ENCODE results near the gene FOXO1. TPM values are rescaled to one million over a fixed set of nuclear protein-coding genes. Genes with fewer than 3 reads are reported as not detected.
A peak's percentile ranks its signal among the peaks of the same experiment; 100 is the strongest.

FOXO1 gene
- total RNA-seq, 3 donors from 2014 or later = 28.7 to 34.1 (median 30.5) TPM

DNA sequence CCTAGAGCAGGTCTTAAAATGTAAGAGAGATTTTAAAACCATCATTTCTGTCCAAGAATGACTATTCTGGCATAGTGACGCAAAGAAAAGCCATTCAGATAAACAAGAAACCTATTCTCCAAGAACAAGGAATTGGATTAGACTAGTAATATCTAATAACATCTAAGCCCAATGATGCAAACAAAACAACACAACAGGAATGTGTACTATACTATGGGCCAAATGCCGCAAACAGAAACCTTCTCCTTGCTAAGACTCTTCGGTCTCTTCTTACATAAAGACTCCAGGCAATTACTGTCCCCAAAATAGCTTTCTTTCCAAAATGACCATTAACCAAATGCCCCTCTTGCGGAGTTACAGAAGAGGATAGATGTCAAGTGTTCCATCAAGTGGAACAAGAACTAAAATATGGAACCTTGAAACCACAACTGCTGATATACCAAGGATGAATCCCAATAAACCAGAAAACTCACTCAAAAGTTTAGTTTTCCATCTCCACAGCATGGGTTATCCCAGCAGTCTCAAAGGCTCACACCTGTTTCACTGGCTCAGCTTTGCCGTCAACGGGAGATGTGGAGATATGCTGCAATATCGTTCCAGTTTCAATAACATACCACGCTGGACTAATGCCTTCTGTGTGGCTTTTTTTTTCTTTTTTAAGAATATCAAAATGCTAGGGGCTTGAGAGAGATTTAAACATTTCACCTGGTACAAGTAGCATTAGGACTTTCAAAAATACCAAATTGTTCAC, 76.2 kb downstream of the FOXO1 start:
- intact Hi-C loops (cut with DNase I, micrococcal nuclease) = no loop called here
- no peak for DNase-seq
- Histone ChIP-seq H3K4me3 (no peak overlapping the region), H3K36me3 (ENCODE audit: low read depth) (no peaks in the 10 kb centered on the region), H3K9me3 (no peaks in the 10 kb centered on the region), H3K4me1 (ENCODE audit: low read depth) (peaks cover 13% of the 10 kb centered on the region)
- ATAC-seq = no peak
- TF ChIP-seq CTCF (IDR thresholded peaks at IDR 0.05) = no peak

DNA sequence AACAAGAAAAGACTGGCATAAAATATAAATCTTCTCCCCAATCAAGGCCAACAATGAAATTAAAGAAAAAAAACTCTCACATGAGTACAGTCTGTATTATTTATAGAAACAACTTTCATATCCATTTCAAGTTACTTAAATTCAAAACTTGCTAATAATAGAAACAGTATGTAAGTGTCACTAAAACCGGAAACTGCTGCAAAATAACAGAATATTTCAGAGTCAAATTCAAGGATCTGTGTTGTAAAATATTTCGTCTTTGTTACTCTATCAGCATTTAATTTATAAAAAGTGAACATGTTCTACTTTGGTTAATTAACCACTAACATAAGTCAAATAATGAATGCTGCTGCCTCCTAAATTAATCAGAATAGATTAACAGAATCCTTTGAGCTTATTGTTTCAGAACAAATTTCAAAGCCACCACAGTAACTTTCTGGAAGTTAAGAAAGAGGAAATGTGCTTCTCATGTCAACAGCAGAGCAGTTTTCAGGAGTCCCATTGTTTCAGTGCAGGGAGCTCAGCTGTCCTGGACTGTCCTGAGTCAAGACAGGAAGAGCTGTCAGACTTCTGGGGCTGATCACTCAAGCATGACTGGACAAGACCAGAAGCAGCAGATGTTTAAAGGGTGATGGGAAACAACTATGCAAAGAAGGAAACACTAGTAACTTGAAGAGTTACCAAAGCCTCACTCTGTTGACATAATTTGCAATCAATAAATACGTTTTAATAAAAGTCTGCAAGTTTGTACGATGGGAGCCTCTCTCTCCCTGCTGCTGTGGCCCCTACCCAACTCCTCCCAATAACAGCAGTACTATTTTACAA, 76.9 kb downstream of the FOXO1 start:
- DNase-seq (peak in 1 of 3 donors; percentile 31), ATAC-seq (peak; percentile 79)
- Histone ChIP-seq H3K9me3 (no peaks in the 10 kb centered on the region), H3K4me1 (ENCODE audit: low read depth) (peaks cover 13% of the 10 kb centered on the region), H3K4me3 (no peak overlapping the region), H3K36me3 (ENCODE audit: low read depth) (no peaks in the 10 kb centered on the region)
- no peak for TF ChIP-seq CTCF (IDR thresholded peaks at IDR 0.05)
- intact Hi-C loops (cut with DNase I, micrococcal nuclease) = no loop called here

- Histone ChIP-seq H3K9me3 (peaks cover 6% of the 10 kb centered on the region), H3K4me3 (no peak overlapping the region), H3K4me1 (ENCODE audit: low read depth) (peaks cover 13% of the 10 kb centered on the region), H3K36me3 (ENCODE audit: low read depth) (no peaks in the 10 kb centered on the region)
- ATAC-seq (no peak), DNase-seq (no peak)
- TF ChIP-seq CTCF (IDR thresholded peaks at IDR 0.05) = no peak
- intact Hi-C loops (cut with DNase I, micrococcal nuclease) = no loop called here
Measured at GRCh38 chr13:40588101-40588500, 78.3 kb downstream of the FOXO1 start.

DNA sequence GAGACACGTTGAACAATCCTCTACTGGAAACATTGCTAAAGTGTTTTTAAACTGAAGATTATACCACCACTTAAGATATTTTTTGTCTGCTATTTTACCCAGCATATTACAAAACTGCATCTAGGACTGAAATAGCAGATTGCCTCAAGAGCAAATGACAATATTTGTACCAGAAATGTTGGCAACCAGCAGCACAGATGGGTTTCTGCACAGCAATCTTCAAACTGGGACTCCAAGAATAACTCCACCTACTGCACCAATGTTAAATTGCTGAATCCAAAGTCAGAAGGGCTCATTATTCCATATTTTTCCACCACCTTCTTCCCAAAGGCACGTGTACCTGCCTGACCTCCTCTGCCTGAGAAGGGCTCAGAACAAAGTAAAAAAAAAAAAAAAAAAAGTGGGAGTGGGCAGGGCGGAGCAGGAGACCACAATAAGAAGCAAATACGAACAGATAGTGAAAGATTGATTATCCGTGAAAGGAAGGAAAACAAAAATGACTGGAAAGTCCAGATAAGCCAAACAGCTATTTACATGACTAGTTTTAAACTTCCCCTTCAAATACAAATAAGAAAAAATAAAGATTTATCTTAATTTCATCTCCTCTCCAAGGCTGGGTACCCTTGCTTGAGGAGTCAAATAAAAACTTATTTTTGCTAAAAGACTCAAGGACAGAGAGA, 79.4 kb downstream of the FOXO1 start:
- no peak overlapping the region for H3K4me3 ChIP-seq
- intact Hi-C loops (cut with DNase I, micrococcal nuclease) = no loop called here
- no peak for TF ChIP-seq CTCF (IDR thresholded peaks at IDR 0.05)
- H3K4me1 ChIP-seq (ENCODE audit: low read depth) = peaks cover 13% of the 10 kb centered on the region
- no peak for ATAC-seq
- H3K9me3 ChIP-seq = peaks cover 9% of the 10 kb centered on the region
- no peak for DNase-seq
- no peaks in the 10 kb centered on the region for H3K36me3 ChIP-seq (ENCODE audit: low read depth)

GRCh38 chr13:40585911-40586471, 80.5 kb downstream of the FOXO1 start:
- Histone ChIP-seq H3K9me3 (peaks cover 9% of the 10 kb centered on the region), H3K4me3 (no peak overlapping the region), H3K36me3 (ENCODE audit: low read depth) (no peaks in the 10 kb centered on the region), H3K4me1 (ENCODE audit: low read depth) (peaks cover 13% of the 10 kb centered on the region)
- DNase-seq = no peak
- intact Hi-C loops (cut with DNase I, micrococcal nuclease) = no loop called here
- no peak for TF ChIP-seq CTCF (IDR thresholded peaks at IDR 0.05)
- no peak for ATAC-seq
